GM23248 (cell line): Measurements from ENCODE around the gene NDUFB11. TPM values are rescaled to one million over a fixed set of nuclear protein-coding genes. Genes with fewer than 3 reads are reported as not detected.

Experiments used
- DNase-seq: peaks from one replicate; pipeline ENCODE4 v3.0.0-alpha.2; 2015
- H2AFZ ChIP-seq: fragments of 200-600 bp; sonication (generic); 2 replicates; pipeline ENCODE4 v1.6.1; 2016; ENCODE audit warnings: antibody characterized with exemption
- H3F3A ChIP-seq: fragments of 200-600 bp; sonication (generic); 2 replicates; pipeline ENCODE4 v1.6.1; 2016; ENCODE audit warnings: mild to moderate bottlenecking, antibody characterized with exemption, mixed run types; ENCODE audit not compliant: insufficient read depth
- H3K27ac ChIP-seq: fragments of 200-600 bp; sonication (generic); 2 replicates; pipeline ENCODE4 v1.5.1; 2016; ENCODE audit warnings: mild to moderate bottlenecking
- H3K27me3 ChIP-seq: fragments of 200-600 bp; sonication (generic); replicated peaks from 2 replicates; pipeline ENCODE4 v1.6.1; 2016; ENCODE audit warnings: mild to moderate bottlenecking; ENCODE audit not compliant: insufficient read depth
- H3K36me3 ChIP-seq: fragments of 200-600 bp; sonication (generic); 2 replicates; pipeline ENCODE4 v1.6.1; 2016; ENCODE audit warnings: low read depth, mild to moderate bottlenecking
- H3K4me1 ChIP-seq: fragments of 200-600 bp; sonication (generic); 2 replicates; pipeline ENCODE4 v1.6.1; 2016; ENCODE audit warnings: mild to moderate bottlenecking; ENCODE audit not compliant: insufficient read depth
- H3K4me2 ChIP-seq: fragments of 200-600 bp; sonication (generic); one replicate; pipeline ENCODE4 v1.6.1; 2016; ENCODE audit warnings: mild to moderate bottlenecking; ENCODE audit not compliant: unreplicated experiment
- H3K4me3 ChIP-seq: fragments of 200-600 bp; sonication (generic); 2 replicates; pipeline ENCODE4 v1.5.1; 2016; ENCODE audit warnings: mild to moderate bottlenecking
- H3K79me2 ChIP-seq: fragments of 200-600 bp; sonication (generic); 2 replicates; pipeline ENCODE4 v1.6.1; 2016; ENCODE audit warnings: mild to moderate bottlenecking; ENCODE audit not compliant: insufficient read depth
- H3K9ac ChIP-seq: fragments of 200-600 bp; sonication (generic); 2 replicates; pipeline ENCODE4 v1.6.1; 2016; ENCODE audit warnings: mild to moderate bottlenecking
- H3K9me2 ChIP-seq: fragments of 200-600 bp; sonication (generic); 2 replicates; pipeline ENCODE4 v1.6.1; 2016; ENCODE audit warnings: mixed run types, mild to moderate bottlenecking, moderate library complexity; ENCODE audit not compliant: insufficient read depth
- H3K9me3 ChIP-seq: fragments of 200-600 bp; sonication (generic); one replicate; pipeline ENCODE4 v1.6.1; 2017; ENCODE audit warnings: low read depth
- H4K20me1 ChIP-seq: fragments of 200-600 bp; sonication (generic); 2 replicates; pipeline ENCODE4 v1.6.0; 2016; ENCODE audit not compliant: insufficient read depth
- EZH2 ChIP-seq: fragments of 200-600 bp; sonication (generic); IDR thresholded peaks from 2 replicates; pipeline ENCODE4 v1.6.1; 2018; ENCODE audit warnings: antibody characterized with exemption, mild to moderate bottlenecking; ENCODE audit not compliant: insufficient read depth, poor library complexity, severe bottlenecking
- EZH2phosphoT487 ChIP-seq: fragments of 200-600 bp; sonication (generic); IDR thresholded peaks from 2 replicates; pipeline ENCODE4 v1.6.1; 2018; ENCODE audit warnings: antibody characterized with exemption, moderate library complexity, mild to moderate bottlenecking, low read depth; ENCODE audit not compliant: insufficient read depth
- WGBS, 2 experiments: methylation state at CpG; one replicate each; pipeline ENCODE4 v1.1.6; 2015 to 2017; ENCODE audit warnings: low lambda C conversion rate in 2 of 2, low coverage in 1 of 2; ENCODE audit errors: missing lambda C conversion rate in 2 of 2; 5-methylcytosine and 5-hydroxymethylcytosine counted together
- in situ Hi-C: fragments of 300-500 bp; cut with MboI; formaldehyde crosslinking; loops from 2 replicates; pipeline ENCODE4 v1.15.0; 2020
- polyA plus RNA-seq: library from polyadenylated mRNA; unstranded; fragments of >200 nt; fragmentation: Nextera tagmentation; extraction: Ambion mirVana; gene quantifications from 2 replicates; pipeline ENCODE4 v1.2.1, GENCODE V29; 2016
- total RNA-seq: library from RNA; depleted of rRNA; stranded (reverse); fragments of >200 nt; shearing (Covaris generic); gene quantifications from 2 replicates; pipeline ENCODE4 v1.2.3, GENCODE V29; 2014

Gene NDUFB11
- total and polyA plus RNA-seq, 2 experiments from 2014 or later, result 41.7 to 125 TPM

DNA sequence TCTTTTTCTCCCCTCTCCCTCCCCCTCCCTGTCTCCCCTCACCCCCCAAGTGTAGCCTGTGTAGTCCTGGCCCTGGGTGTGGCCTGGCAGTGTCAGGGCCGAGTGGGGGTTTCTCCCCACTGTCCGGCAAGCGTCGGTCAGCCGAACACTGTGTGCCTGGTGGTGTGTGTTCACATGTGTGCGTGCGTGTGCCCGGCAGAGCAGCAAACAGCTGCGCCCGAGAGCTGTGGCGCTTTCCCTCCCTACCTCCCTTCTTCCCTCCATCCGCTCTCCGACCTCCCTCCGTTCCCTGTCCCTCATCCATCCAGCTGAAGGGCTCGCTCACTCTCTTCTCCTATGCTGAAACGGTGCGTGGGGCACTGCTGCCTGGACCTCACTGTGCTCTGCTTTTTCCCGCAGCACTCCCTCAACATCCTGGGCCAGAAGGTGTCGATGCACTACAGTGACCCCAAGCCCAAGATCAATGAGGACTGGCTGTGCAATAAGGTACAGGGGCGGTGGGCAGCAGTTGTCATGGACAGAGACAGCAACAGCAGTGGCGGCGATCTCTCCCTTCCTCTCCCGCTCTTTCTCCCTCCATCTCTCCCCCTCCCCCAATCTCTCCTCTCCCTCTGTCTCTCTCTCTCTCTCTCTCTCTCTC is 31.7 kb upstream of the NDUFB11 start:
- Histone ChIP-seq H4K20me1 (no peaks in the 10 kb centered on the region), H3K9ac (no peak overlapping the region), H3K9me2 (no peaks in the 10 kb centered on the region), H3K27me3 (no peaks in the 10 kb centered on the region), H3K79me2 (peaks cover 8% of the 10 kb centered on the region; the same call in 1 of the 2 replicates), H3K36me3 (no peaks in the 10 kb centered on the region), H3K4me1 (no peaks in the 10 kb centered on the region; the same call in 1 of the 2 replicates), H2AFZ (no peak overlapping the region), H3F3A (no peaks in the 10 kb centered on the region), H3K27ac (no peak overlapping the region), H3K4me3 (no peak overlapping the region), H3K4me2 (no peak overlapping the region), H3K9me3 (no peaks in the 10 kb centered on the region)
- 84 to 100% methylated on average over 5 to 20 of the region's 23 CpGs for WGBS, 2 experiments
- no peak for TF ChIP-seq EZH2phosphoT487
- TF ChIP-seq EZH2, result no peak
- in situ Hi-C loops, result no loop called here
- DNase-seq, result no peak

DNA sequence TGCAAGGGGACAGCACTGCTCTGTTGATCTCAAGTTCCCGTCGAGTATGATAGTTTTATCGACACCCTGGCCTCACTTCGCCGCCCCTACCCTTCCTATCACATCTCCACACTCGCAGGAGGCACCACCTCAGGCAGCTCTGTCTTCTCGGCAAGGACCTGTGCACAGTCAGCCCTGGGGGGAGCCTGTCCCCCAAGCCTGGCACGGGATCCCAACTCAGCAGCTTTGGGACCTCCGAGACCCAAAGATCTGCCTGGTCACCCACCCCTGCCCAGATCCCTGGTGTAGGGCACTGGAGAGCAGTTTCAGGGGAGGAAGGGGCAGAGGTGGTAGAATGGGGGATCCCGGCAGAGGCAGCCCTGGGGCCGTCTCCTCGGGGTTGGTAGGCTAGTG is 31.1 kb upstream of the NDUFB11 start:
- Histone ChIP-seq H3K36me3 (no peaks in the 10 kb centered on the region), H3K27ac (no peak overlapping the region), H3K9ac (no peak overlapping the region), H4K20me1 (no peaks in the 10 kb centered on the region), H2AFZ (no peak overlapping the region), H3K4me3 (no peak overlapping the region), H3K27me3 (no peaks in the 10 kb centered on the region), H3K4me2 (no peak overlapping the region), H3K4me1 (no peaks in the 10 kb centered on the region; the same call in 1 of the 2 replicates), H3F3A (no peaks in the 10 kb centered on the region), H3K9me2 (no peaks in the 10 kb centered on the region), H3K79me2 (peaks cover 10% of the 10 kb centered on the region; the same call in 1 of the 2 replicates), H3K9me3 (no peaks in the 10 kb centered on the region)
- no peak for TF ChIP-seq EZH2
- TF ChIP-seq EZH2phosphoT487, result no peak
- WGBS, 2 experiments, result 76 to 80% methylated on average over 4 to 11 of the region's 12 CpGs
- DNase-seq, result no peak
- in situ Hi-C loops, result no loop called here

DNA sequence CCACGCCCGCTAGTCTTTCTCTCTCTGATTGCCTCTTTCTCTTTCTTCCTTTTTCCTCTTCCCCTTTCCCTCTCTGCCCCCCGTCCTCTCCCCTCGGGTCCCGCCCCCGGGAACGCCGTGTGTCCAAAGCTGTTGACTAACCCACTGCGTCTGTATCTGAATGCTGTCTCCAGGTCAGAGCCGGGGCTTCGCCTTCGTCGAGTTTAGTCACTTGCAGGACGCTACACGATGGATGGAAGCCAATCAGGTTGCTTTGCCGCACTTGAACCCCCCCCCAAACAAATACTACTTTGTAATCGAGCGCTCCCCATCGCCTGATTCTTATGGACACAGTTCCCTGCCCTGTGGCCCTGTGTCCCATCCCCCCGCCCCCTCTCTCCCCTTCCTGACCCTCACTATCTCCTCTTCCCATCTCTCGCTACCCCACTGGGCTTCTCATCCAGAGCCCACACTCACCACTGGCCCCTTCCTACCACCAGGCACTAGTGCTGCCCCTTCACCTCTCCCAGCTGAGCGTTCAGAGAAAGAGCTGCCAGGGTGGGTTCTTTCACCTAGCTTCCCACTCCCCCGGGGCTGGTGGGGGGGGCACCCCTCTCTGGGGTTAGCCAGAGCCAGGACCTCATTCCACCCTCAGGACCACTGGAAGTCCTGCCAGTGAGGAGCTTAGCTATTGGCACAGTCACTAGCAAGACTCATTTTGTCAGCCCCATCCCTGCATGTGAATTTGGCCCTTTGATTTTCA is 30.5 kb upstream of the NDUFB11 start:
- Histone ChIP-seq H3K9me2 (no peaks in the 10 kb centered on the region), H3K36me3 (no peaks in the 10 kb centered on the region), H3K27ac (no peak overlapping the region), H3K4me2 (no peak overlapping the region), H3K9ac (no peak overlapping the region), H3K4me3 (no peak overlapping the region), H3K9me3 (no peaks in the 10 kb centered on the region), H3K79me2 (peaks cover 10% of the 10 kb centered on the region; the same call in 1 of the 2 replicates), H3K27me3 (no peaks in the 10 kb centered on the region), H3F3A (no peaks in the 10 kb centered on the region), H2AFZ (no peak overlapping the region), H3K4me1 (no peaks in the 10 kb centered on the region; the same call in 1 of the 2 replicates), H4K20me1 (no peaks in the 10 kb centered on the region)
- no peak for TF ChIP-seq EZH2phosphoT487
- no peak for TF ChIP-seq EZH2
- DNase-seq, result no peak
- WGBS, 2 experiments, result 89 to 100% methylated on average over 1 to 23 of the region's 23 CpGs
- in situ Hi-C loops, result no loop called here

DNA sequence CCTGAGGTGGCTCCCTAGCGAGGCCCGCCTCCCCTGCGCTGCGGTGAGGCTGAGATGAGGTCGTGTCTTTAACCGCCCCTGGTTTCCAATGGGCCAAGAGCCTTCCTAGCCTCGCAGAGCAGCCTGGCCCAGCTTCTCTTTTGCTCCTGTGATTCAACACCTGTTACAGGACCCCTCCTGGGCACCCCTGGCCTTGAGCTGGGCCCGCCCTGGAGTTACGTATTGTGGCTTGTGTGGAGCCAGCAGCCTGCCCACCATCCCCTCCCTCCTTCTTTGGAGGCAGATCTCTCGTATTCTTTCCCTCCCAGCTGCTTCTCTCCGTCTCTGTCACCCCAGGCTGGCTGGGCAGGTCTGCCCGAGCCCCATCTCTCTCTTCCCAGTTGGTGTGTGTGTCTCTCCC is 29.9 kb upstream of the NDUFB11 start:
- WGBS, 2 experiments, result 97 to 100% methylated on average over 4 to 9 of the region's 12 CpGs
- in situ Hi-C loops, result no loop called here
- no peak for DNase-seq
- Histone ChIP-seq H3K9ac (no peak overlapping the region), H4K20me1 (no peaks in the 10 kb centered on the region), H3F3A (no peaks in the 10 kb centered on the region), H2AFZ (no peak overlapping the region), H3K27ac (no peak overlapping the region), H3K27me3 (no peaks in the 10 kb centered on the region), H3K4me3 (no peak overlapping the region), H3K36me3 (no peaks in the 10 kb centered on the region), H3K4me2 (no peak overlapping the region), H3K79me2 (peaks cover 10% of the 10 kb centered on the region; the same call in 1 of the 2 replicates), H3K9me3 (no peaks in the 10 kb centered on the region), H3K4me1 (no peaks in the 10 kb centered on the region; the same call in 1 of the 2 replicates), H3K9me2 (no peaks in the 10 kb centered on the region)
- TF ChIP-seq EZH2phosphoT487 (no peak), EZH2 (no peak)
